ENCODE measurements around the gene AFMID. TPM values are rescaled to one million over a fixed set of nuclear protein-coding genes. Genes with fewer than 3 reads are reported as not detected.
A peak's percentile ranks its signal among the peaks of the same experiment; 100 is the strongest.

The AFMID gene
- total RNA-seq, 4 donors from 2014 or later, result 16.5 to 44.3 (median 30.3) TPM

DNA sequence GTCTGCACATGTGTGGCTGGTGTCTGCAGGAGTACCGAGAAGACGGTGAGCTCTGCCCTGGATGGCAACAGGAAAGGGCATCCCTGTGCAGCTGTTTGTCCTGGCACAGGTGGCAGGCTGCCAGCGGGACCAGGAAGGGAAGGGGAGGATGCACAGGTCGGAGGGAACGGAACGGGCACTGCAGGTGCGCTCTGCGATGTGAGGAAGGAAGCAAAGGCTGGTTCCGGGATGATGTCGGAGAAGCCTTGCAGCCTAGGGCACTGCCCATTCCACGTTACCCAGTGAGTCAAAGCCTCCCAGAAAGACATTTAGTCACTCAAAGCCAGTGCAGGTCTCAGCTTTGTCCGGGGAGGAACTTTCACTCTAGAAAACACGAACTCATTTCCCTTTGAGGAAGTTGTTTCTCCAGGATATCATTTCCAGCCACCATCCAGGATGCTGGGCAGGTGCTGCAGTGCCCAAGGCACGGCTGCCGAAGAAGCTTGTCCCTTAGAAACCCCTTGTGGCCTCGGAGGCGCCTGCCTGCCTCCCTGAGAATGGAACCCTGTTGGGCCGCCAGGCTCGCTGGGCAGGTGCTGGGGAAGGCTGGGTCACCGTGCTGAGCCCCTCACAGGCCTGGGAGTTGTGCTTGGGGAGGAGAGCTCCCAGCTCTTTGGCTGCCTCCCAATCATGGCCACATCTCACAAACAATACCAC is 39.7 kb downstream of the AFMID start:
- TF ChIP-seq POLR2A (IDR thresholded peaks at IDR 0.05), result no peak
- TF ChIP-seq, protein P1, sequence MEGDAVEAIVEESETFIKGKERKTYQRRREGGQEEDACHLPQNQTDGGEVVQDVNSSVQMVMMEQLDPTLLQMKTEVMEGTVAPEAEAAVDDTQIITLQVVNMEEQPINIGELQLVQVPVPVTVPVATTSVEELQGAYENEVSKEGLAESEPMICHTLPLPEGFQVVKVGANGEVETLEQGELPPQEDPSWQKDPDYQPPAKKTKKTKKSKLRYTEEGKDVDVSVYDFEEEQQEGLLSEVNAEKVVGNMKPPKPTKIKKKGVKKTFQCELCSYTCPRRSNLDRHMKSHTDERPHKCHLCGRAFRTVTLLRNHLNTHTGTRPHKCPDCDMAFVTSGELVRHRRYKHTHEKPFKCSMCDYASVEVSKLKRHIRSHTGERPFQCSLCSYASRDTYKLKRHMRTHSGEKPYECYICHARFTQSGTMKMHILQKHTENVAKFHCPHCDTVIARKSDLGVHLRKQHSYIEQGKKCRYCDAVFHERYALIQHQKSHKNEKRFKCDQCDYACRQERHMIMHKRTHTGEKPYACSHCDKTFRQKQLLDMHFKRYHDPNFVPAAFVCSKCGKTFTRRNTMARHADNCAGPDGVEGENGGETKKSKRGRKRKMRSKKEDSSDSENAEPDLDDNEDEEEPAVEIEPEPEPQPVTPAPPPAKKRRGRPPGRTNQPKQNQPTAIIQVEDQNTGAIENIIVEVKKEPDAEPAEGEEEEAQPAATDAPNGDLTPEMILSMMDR (IDR thresholded peaks at IDR 0.05), result no peak
- Histone ChIP-seq H3K27me3 (peaks cover 0 to 38% (median 7%) of the 10 kb centered on the region in 4 donors), H3K27ac (peak overlapping the region in 2 of 4 donors; percentile 1 to 56), H3K9me3 (no peaks in the 10 kb centered on the region), H3K4me3 (peak overlapping the region in 1 of 4 donors; percentile 8), H3K4me1 (peaks cover 0 to 19% (median 9%) of the 10 kb centered on the region in 3 donors), H3K36me3 (peaks cover 0 to 17% (median 0%) of the 10 kb centered on the region in 3 donors)
- 21 to 46% methylated on average over 10 of the region's 20 CpGs for WGBS, 2 donors
- intact Hi-C loops (cut with DNase I), result no loop called here
- no peak for DNase-seq

DNA sequence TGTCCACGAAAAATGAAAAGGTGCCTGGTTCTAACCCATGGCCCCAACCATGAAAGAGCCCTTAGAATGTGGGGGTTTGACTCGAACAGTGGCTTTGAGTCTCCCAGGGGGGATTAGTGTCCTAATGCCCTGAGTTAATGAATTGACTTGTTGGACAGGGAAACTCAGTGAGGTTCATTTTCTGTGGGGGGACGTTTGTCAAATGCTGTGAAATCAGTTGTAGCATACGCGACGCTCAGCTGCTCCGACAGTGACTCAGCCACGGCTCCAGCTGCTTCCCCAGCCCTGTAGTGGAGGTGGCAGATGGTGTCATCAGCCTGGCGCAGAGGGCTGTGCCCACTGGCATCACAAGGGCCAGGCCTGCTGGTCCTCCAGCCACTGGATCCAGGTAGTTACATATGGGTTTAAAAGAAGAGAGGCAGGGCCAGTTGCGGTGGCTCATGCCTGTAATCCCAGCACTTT is 40.3 kb downstream of the AFMID start:
- H3K4me3 ChIP-seq, result no peak overlapping the region
- intact Hi-C loops (cut with DNase I), result no loop called here
- H3K36me3 ChIP-seq, result peaks cover 0 to 17% (median 0%) of the 10 kb centered on the region in 3 donors
- WGBS, 2 donors, result 82 to 100% methylated on average over 2 to 3 of the region's 10 CpGs
- peaks cover 0 to 24% (median 9%) of the 10 kb centered on the region in 3 donors for H3K4me1 ChIP-seq
- DNase-seq, result no peak
- no peak for TF ChIP-seq POLR2A (IDR thresholded peaks at IDR 0.05)
- TF ChIP-seq, protein P1 (IDR thresholded peaks at IDR 0.05), result no peak
- H3K27me3 ChIP-seq, result peaks cover 3 to 44% (median 10%) of the 10 kb centered on the region in 4 donors
- no peaks in the 10 kb centered on the region for H3K9me3 ChIP-seq
- H3K27ac ChIP-seq, result peak overlapping the region in 1 of 4 donors; percentile 56

DNA sequence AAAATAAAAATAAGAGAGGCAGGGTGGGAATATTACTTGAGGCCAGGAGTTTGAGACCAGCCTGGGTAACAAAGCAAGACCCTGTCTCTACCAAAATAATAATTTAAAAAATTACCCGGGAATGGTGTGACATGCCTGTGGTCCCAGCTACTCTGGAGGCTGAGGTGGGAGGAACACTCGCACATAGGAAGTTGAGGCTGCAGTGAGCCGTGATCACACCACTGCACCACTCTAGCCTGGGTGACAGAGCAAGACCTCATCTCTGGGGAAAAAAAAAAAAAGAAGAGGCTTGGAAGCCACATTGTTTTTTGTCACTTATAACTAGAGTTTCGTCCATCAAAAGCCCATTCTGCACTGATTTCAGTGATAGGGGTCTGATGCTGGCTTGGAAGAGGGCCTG is 41.0 kb downstream of the AFMID start:
- WGBS, 2 donors, result 90 to 92% methylated on average over 4 of the region's 4 CpGs
- no peak overlapping the region for H3K27ac ChIP-seq
- intact Hi-C loops (cut with DNase I), result no loop called here

DNA sequence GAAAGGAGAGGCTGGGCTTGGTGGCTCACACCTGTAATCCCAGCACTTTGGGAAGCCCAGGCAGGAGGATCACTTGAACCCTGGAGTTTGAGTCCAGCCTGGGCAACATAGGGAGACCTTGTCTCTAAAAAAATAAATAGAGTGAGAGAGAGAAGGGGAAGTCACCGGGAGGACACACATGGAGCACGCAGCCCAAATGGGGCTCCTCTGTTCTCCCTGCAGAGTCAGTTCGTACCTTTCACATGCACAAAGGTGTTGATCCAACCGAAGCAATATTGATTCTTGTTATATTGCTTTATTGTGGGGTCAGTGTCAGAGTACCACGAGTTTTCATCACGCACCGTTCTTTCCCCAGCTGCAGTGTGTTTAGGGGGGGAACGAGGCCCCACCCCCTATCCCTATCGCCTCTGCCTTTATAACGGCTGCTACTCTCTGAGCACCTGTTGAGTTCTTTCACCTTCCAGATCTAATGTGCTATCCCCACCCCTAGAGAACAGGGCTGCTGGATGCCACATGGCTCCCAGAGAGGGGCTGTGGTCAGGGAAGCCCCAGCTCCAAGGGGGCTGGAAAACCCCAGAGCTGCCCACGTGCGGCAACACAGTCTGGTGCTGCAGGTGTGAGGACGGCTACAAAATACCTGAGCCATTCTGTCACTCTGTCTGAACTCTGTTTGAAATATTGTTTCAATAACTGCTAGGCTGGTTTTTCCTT is 43.2 kb downstream of the AFMID start:
- WGBS, 2 donors, result 73% methylated on average over 10 to 13 of the region's 13 CpGs
- TF ChIP-seq, protein P1 (IDR thresholded peaks at IDR 0.05), result no peak
- no peak for TF ChIP-seq POLR2A (IDR thresholded peaks at IDR 0.05)
- H3K27ac ChIP-seq, result no peak overlapping the region
- no peaks in the 10 kb centered on the region for H3K36me3 ChIP-seq
- H3K4me1 ChIP-seq, result peaks cover 0 to 25% (median 9%) of the 10 kb centered on the region in 3 donors
- H3K27me3 ChIP-seq, result peaks cover 6 to 63% (median 12%) of the 10 kb centered on the region in 4 donors
- no peaks in the 10 kb centered on the region for H3K9me3 ChIP-seq
- no peak for DNase-seq
- intact Hi-C loops (cut with DNase I), result no loop called here
- no peak overlapping the region for H3K4me3 ChIP-seq

More for the DNA sequence above, 41.0 kb downstream of the AFMID start:
- Histone ChIP-seq H3K27me3 (peaks cover 6 to 51% (median 12%) of the 10 kb centered on the region in 4 donors), H3K36me3 (peaks cover 0 to 17% (median 0%) of the 10 kb centered on the region in 3 donors), H3K9me3 (no peaks in the 10 kb centered on the region), H3K4me1 (peaks cover 0 to 25% (median 9%) of the 10 kb centered on the region in 3 donors), H3K4me3 (no peak overlapping the region)
- TF ChIP-seq, protein P1 (IDR thresholded peaks at IDR 0.05), result no peak
- TF ChIP-seq POLR2A (IDR thresholded peaks at IDR 0.05), result no peak
- DNase-seq, result no peak
